ENCODE data around the gene ATP13A1.
A peak's percentile ranks its signal among the peaks of the same experiment; 100 is the strongest.
"Not testable (repeated sequence)": the region's sequence is repeated elsewhere in the genome, so short reads cannot be mapped to it uniquely, and the experiment has no call there.

The ATP13A1 gene

DNA sequence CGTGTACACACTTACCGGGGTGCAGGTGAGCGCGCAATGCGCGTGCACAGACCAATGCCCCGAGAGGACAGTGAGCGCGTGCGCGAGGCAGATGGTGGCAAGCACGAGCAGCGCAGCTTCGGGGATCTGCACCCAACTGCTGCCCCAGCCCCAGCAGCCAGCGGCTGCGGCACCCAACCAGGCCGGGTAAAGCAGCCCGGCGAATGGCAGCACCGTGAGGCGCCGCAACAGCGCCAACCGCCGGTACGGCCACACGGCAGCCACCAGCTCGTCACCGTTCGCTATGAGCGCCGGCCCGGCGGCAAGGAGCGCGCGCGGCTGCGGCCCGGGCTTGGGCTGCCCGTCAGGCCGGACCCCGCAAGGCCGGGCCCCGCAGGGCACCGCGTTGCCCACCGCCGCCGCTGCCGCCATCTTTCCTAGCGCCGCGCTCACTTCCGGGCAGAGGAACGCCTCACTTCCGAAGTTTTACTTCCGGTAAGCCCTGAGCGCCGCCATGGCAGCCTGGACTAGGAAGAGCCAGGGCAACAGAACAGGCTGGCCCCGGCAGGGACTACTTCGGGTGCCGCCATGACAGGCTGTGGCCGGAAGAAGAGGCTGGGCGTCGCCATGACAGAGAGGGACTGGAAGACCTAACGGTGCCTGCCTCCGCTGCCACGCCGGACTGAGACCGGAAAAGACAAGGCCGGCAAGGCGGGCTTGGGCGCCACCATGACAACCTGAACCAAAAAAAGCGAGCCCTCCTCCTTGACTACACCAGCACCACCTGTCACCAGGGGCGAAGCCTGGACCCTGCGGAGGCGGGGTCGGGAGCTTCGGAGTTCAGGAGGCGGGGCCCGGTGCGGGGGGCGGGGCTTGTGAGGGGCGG lies at the start of gene ATP13A1:
Gene ATP13A1 (minus strand): TSS at position 421 of the 865 bp plus-strand sequence. CDS start 10 bp downstream, at position 411.
- DNase-seq, result peak; percentile 93

DNA sequence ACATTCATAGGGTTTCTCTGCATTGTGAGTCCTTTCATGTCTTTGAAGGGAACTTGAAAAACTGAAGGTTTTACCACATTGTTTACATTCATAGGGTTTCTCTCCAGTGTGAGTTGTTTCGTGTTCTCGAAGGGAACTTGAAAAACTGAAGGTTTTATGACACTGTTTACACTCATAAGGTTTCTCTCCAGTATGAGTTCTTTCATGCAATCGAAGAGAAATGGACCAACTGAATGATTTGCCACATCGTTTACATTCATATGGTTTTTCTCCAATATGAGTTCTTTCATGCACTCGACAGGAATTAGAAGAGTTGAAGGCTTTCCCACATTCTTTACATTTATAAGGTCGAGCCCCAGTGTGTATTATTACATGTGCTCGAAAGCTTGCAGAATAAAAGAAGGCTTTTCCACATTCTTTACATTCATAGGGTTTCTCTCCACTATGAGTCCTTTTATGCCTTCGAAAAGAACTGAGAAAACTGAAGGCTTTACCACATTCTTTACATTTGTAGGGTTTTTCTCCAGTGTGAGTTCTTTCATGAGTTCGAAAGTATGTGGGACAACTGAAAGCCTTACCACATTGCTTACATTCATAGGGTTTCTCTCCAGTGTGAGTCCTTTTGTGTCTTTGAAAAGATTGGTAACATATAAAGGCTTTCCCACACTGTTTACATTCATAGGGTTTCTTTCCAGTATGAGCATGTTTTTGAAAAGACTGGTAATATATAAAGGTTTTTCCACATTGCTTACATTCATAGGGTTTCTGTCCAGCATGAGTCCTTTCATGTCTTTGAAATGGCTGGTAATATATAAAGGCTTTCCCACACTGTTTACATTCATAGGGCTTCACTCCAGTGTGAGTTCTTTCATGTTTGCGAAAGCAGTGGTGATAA lies 48.7 kb upstream of the ATP13A1 start:
- DNase-seq, result no peak

DNA sequence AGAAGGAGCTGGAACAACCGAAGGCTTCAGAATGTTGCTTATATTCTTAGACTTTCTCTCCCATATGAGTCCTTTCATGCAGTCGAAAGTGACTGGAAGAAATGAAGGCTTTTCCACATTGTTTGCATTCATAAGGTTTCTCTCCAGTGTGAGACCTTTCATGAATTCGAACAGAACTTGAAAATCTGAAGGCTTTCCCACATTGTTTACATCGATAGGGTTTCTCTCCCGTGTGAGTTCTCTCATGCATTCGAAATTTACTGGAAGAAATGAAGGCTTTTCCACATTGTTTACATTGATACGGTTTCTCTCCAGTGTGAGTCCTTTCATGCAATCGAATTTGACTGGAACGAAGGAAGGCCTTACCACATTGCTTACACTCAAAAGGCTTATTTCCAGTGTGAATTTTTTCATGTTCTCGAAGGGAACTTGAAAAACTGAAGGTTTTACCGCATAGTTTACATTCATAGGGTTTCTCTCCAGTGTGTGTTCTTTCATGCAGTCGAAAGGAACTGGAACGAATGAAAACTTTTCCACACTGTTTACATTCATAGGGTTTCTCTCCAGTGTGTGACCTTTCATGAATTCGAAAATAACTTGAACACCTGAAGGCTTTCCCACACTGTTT lies 47.9 kb upstream of the ATP13A1 start:
- DNase-seq, result no peak

DNA sequence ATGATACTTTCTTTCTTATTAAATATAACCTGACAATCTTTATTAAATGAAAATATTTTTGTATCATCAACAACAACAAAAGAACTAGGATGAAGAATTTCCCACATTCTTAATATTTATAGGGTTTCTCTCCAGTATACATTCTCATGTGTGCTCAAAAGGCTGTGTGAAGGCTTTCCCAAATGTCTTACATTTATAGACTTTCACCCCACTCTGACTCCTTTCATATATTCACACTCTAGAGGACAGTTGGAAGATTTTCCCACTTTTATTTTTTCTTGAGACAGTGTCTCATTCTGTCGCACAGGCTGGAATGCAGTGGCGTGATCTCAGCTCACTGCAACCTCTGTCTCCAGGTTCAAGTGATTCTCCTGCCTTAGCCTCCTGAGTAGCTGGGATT lies 47.0 kb upstream of the ATP13A1 start:
- no peak for DNase-seq

DNA sequence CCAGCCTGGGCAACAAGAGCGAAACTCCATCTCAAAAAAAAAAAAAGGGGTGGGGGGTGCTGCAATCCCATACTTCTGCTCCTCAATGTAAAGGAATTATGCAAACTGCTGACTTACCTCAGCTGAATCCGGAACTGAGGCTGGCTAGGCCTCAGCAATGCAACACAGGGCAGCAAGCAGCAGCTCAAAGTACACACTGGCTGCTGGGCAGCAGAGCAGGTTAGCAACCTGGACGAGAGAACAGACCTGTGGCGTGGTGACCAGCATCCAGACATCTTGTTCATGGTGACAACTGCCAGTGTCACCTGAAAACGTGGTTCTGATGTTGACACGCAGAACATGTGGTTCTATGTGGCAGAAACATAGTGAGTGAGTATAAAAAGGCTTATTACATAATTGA lies 41.4 kb upstream of the ATP13A1 start:
- no peak for DNase-seq

DNA sequence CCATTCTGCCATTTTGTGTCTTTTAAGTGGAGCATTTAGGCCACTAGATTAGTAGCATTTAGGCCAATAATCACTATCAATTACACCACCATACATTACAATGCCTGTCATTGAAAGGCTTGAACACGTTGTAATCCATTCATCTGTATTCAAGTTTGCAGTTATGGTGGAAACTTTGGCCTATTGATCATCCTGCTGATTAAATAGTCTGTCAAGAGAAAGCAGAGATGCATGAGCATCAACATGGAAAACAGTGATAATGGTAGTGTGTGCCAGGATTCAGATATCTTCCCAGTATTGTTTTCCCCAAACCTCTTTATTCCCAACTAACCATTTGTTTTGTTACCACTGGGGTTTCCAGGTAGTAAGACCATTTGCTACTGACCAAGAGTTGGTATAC lies 37.0 kb upstream of the ATP13A1 start:
- DNase-seq, result not testable (repeated sequence)

DNA sequence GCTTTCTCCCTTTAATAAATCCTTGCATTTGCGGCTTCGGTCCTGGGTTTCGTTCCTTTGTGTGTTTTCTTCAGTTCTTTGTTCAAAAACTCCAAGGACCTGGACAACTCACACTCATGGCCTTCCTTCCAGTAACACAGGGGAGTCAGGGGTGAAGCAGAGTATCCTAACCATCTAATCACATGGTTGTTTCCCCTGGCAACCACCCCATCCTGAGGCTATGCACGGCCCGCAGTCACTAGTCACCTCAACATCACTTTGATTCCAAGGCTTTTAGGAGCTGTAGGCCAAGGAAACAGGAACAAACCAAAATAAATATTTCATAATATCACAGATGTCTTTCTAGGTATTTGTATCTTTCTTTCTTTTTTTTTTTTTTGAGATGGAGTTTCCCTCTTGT lies 34.1 kb upstream of the ATP13A1 start:
- DNase-seq, result no peak

DNA sequence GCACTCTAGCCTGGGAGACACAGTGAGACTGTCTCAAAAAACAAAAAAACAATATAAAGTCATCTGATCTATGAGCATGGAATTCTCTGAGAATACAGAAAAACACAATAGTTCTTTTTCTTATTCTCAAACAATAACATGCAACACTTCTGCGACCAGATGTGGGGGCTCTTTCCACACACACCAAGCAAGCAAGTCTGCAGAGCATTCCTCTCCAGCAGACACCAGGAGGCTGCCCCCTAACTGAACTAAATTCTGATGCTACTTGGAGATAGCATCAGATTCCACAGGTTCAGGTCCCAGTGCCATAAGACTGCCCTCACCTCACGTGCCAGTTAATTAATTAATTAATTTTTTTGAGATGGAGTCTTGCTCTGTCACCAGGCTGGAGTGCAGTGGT lies 32.9 kb upstream of the ATP13A1 start:
- no peak for DNase-seq

DNA sequence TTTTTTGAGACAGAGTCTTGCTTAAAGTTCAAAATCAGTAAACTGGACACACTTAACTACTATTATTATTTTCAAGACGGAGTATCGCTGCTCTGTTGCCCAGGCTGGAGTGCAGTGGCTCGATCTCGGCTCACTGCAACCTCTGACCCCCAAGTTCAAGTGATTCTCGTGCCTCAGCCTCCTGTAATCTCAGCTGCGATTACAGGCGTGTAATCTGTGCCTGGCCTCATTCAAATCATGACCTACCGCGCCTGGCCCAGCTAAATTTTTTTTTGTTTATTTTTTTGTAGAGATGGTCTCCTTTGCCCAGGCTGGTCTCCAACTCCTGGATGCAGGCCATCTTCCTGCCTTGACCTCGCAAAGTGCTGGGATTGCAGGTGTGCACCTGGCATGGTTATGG lies 28.2 kb upstream of the ATP13A1 start:
- DNase-seq, result no peak

DNA sequence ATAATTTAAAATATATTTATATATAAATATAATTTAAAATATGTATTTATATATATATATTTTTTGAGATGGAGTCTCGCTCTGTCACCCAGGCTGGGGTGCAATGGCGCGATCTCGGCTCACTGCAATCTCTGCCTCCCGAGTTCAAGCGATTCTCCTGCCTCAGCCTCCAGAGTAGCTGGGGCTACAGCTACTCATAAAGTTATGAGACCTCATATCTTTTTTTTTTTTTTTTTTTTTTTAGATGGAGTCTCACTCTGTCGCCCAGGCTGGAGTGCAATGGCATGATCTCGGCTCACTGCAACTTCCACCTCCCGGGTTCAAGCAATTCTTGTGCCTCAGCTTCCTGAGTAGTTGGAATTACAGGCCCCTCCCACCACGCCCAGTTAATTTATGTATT lies 25.5 kb upstream of the ATP13A1 start:
- not testable (repeated sequence) for DNase-seq

DNA sequence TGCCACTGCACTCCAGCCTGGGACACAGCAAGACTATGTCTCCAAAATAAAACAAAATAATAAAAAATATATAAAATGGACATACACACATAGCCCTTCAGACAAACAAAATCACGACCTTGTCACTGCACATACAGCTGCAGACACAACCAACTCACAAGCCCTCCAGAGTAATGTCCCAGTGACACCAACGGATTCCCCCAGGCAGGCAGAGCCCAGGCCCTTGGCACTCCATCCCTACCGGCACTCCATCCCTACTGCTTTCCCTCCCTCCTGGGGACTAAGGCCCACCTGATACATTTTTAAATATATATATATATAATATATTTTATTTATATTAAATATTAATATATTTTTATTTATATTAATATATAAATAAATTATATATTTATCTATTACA lies 23.6 kb upstream of the ATP13A1 start:
- DNase-seq, result no peak

DNA sequence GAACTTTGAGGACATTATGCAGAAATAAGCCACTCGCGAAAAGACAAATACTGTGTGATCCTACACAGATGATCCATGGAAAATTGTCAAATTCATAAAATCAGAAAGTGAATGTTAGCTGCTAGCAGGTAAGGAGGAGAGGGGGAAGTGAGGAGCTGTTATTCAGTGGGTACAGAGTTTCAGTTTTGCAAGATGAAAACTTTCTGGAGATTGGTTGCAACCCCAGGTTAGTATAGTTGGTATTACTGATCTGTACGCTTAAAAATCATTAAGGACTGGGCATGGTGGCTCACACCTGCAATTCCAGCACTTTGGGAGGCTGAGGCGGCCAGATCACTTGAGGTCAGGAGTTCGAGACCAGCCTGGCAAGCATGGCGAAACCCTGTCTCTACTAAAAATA lies 23.1 kb upstream of the ATP13A1 start:
- no peak for DNase-seq

DNA sequence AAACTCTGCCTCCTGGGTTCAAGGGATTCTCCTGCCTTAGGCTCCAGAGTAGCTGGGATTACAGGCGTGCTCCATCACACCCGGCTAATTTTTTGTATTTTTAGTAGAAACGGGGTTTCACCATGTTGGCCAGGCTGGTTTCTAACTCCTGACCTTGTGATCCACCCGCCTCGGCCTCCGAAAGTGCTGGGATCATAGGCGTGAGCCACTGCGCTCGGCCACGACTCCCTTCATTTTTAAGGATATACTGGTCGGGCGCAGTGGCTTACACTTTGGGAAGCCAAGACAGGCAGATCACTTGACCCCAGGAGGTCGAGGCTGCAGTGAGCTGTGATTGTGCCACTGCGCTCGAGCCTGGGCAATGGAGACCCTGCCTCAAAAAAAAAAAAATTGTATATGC lies 22.6 kb upstream of the ATP13A1 start:
- not testable (repeated sequence) for DNase-seq

DNA sequence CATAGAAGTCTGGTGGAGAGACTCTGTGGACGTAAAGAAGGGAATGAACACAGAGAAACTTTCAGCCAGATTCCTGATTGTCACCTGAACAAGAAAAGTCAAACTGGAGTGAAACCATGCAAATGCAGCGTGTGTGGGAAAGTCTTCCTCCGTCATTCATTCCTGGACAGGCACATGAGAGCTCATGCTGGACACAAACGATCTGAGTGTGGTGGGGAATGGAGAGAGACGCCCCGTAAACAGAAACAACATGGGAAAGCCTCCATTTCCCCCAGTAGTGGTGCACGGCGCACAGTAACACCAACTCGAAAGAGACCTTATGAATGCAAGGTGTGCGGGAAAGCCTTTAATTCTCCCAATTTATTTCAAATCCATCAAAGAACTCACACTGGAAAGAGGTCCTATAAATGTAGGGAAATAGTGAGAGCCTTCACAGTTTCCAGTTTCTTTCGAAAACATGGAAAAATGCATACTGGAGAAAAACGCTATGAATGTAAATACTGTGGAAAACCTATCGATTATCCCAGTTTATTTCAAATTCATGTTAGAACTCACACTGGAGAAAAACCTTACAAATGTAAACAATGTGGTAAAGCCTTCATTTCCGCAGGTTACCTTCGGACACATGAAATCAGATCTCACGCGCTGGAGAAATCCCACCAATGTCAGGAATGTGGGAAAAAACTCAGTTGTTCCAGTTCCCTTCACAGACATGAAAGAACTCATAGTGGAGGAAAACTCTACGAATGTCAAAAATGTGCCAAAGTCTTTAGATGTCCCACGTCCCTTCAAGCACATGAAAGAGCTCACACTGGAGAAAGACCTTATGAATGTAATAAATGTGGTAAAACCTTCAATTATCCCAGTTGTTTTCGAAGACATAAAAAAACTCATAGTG lies 15.9 kb upstream of the ATP13A1 start:
- no peak for DNase-seq

DNA sequence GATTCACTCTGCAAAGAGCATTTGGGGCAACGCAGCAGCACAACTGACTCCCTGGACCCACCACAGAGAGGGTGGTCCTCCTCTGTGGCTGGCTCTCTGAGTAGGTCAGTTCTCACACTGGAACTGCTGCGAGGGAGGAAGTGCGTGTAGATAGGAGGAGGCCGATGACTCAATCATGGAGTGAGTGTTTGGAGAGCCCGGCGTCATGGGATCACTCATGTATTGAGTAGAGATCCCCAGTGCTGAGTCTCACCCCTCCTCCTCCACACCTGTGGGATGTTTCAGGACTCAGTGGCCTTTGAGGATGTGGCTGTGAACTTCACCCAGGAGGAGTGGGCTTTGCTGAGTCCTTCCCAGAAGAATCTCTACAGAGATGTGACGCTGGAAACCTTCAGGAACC lies 14.1 kb upstream of the ATP13A1 start:
- no peak for DNase-seq

DNA sequence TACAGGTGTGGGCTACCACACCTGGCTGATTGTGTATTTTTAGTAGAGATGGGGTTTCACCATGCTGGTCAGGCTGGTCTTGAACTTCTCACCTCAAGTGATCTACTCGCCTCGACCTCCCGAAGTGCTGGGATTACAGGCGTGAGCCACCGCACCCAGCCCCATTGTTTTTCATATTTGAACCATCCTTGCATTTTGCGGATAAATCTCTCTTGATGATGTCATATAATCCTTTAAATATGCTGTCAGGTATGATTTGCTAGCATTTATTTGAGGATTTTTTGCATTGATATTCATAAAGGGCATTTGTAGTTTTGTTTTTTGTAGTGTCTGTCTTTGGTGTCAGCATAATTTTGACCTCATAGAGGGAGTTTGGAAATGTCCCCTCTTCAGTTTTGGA lies 10.8 kb upstream of the ATP13A1 start:
- DNase-seq, result no peak

DNA sequence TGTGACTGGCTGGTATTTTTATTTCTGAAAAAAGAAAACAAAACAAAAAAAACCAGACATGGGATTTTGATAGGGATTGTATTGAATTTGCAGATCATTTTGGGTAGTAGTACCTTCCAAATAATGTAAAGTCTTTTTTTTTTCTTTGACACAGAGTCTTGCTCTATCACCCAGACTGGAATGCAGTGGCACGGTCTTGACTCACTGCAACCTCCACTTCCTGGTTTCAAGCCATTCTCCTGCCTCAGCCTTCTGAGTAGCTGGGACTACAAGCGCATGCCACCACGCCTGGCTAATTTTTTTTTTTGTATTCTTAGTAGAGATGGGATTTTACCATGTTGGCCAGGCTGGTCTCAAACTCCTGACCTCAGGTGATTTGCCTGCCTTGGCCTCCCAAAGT lies 9.3 kb upstream of the ATP13A1 start:
- DNase-seq, result no peak

DNA sequence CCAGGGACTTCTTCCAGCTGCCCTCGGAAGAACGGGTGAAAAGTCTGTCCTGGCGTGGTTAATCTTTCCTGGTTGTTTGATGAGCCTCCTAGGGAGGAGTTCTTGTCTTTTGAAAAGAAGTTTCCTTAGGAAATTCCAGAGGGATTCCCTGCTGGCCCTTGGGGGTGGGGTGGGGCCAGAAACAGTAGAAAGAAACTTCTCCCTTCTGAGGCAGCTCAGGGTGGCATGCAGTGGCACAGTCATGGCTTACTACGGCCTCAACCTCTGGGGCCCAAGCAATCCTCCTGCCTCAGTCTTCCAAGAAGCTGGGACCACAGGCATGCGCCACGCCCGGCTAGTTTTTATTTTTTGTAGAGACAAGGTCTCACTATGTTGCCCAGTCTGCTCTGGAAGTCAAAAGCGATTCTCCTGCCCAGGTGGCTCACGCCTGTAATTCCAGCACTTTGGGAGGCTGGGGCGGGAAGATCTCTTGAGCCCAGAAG lies 6.6 kb upstream of the ATP13A1 start:
- DNase-seq, result no peak

DNA sequence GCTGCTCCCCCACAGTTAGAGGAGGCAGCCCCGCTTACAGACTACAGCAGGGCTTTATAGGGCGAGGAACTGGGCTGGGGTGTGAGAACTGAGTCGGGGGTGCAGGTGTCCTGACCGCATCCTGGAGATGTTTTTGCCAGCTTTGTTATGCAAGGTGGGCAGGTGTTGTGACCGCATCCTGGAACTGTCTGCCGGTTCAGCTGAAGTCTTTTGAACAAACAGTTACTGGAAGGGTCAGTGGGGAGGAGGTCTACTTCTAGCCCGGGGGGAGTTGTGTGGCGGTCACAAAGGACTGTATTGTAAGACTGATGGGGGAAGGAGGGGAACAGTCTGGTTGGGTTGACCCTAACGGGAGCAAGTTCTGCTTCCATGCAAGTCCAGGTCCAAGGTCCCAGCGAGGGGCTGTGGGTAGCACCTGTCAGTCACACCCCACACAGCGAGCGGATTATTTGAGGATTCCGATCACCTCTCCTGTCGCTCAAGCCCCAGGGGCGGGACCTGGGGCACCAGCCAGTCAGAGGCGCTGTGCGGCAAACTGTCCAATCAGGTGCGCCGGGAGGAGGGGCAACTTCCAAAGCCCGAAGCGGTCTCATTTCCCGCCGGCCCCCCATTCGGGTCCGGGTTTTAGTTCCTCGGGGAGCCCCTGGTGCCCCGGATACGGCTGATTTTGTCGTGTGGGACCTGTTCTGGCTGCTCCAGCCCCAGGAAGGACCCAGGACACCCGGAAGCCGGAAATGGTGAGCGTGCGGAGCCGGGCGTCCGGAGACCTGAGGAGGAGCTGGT lies 4.9 kb upstream of the ATP13A1 start, which contains the start of gene ZNF101:
Gene ZNF101 (plus strand): TSS at position 610 of the 783 bp plus-strand sequence. CDS start 125 bp downstream, at position 735.
- peak; percentile 97 for DNase-seq

DNA sequence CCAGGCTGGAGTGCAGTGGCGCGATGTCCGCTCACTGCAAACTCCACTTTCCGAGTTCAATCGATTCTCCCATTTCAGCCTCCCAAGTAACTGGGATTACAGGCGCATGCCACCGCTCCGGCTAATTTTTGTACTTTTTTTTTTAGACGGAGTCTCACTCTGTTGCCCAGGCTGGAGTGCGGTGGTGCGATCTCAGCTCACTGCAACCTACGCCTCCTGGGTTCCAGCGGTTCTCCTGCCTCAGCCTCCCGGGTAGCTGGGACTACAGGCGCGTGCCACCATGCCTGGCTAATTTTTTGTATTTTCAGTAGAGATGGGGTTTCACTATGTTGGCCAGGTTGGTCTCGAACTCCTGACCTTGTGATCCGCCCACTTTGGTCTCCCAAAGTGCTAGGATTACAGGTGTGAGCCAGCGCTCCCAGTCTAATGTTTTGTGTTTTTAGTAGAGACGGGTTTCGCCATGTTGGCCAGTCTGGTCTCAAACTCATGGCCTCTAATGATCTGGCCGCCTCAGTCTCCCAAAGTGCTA lies 2.0 kb upstream of the ATP13A1 start:
- DNase-seq, result not testable (repeated sequence)

DNA sequence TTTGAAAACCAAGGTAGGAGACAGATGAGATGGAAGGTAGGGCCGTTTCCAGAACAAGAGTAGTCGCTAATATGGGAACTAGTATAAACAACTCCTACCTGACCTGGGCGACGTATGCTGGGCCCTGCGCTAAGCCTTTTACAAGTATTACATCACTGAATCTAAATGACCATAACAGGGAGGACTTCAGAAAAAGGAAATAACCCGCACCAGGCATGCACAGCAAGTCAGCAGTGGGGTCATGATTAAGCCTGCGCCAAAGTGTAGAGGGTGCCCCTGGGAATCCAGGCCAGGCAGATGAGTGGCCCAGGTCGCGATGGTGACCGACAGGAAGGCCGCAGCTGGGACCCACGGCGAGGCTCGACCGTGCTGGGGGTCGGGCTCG lies 613 bp downstream of the ATP13A1 start:
- no peak for DNase-seq
